Naive B cell (primary cell): ENCODE data around the gene DISC1. TPM values are rescaled to one million over a fixed set of nuclear protein-coding genes. Genes with fewer than 3 reads are reported as not detected.
"Not testable (repeated sequence)": the region's sequence is repeated elsewhere in the genome, so short reads cannot be mapped to it uniquely, and the experiment has no call there.

ENCODE experiments used
- ATAC-seq, 2 donors: fragments of 150-1000 bp; cut with Tn5 transposase; 2 replicates each; pipeline ENCODE4 v1.10.0; 2021; ENCODE audit warnings: low read depth in 2 of 2, mild to moderate bottlenecking in 2 of 2, moderate library complexity in 2 of 2
- DNase-seq: peaks from one replicate; pipeline ENCODE4 v3.0.0; 2022
- H3K27ac Mint-ChIP-seq, 6 donors: one replicate each; pipeline ENCODE4 v1.8.0; 2020 to 2022; ENCODE audit warnings: mild to moderate bottlenecking in 6 of 6, mixed read lengths in 6 of 6, moderate library complexity in 5 of 6, inconsistent platforms in 2 of 6
- H3K27me3 Mint-ChIP-seq, 3 donors: one replicate each; pipeline ENCODE4 v1.8.0; 2021 to 2022; ENCODE audit warnings: mixed read lengths in 3 of 3, mild to moderate bottlenecking in 1 of 3
- H3K36me3 Mint-ChIP-seq, 2 donors: one replicate each; pipeline ENCODE4 v1.8.0; 2020 to 2022; ENCODE audit warnings: mixed read lengths in 2 of 2, inconsistent platforms in 1 of 2, mild to moderate bottlenecking in 1 of 2
- H3K4me1 Mint-ChIP-seq, 3 donors: one replicate each; pipeline ENCODE4 v1.8.0; 2020 to 2022; ENCODE audit warnings: mixed read lengths in 3 of 3, inconsistent platforms in 1 of 3, mild to moderate bottlenecking in 1 of 3, moderate library complexity in 1 of 3
- H3K4me3 Mint-ChIP-seq, 8 donors: one replicate each; pipeline ENCODE4 v1.8.0; 2020 to 2022; ENCODE audit warnings: mild to moderate bottlenecking in 8 of 8, mixed read lengths in 8 of 8, moderate library complexity in 8 of 8, inconsistent platforms in 2 of 8
- H3K9me3 Mint-ChIP-seq, 7 donors: one replicate each; pipeline ENCODE4 v1.8.0; 2020 to 2022; ENCODE audit warnings: mixed read lengths in 7 of 7, mild to moderate bottlenecking in 5 of 7, inconsistent platforms in 2 of 7, moderate library complexity in 1 of 7
- polyA plus RNA-seq, 6 donors: library from polyadenylated mRNA; unstranded; fragments of 300-500 nt; fragmentation: Illumina TruSeq; gene quantifications; one replicate each; pipeline ENCODE4 v1.2.3, GENCODE V29; 2021; ENCODE audit warnings: low read depth in 6 of 6

Gene DISC1
- polyA plus RNA-seq, 6 donors from 2014 or later: 1.3 to 2.2 (median 2.1) TPM; not detected in 1

- DNase-seq (no peak), ATAC-seq (no peak)
- H3K27me3 Mint-ChIP-seq: no peaks in the 10 kb centered on the region
- H3K4me1 Mint-ChIP-seq: peaks cover 0 to 4% (median 0%) of the 10 kb centered on the region in 3 donors
- peaks cover 0 to 24% of the 10 kb centered on the region in 2 donors for H3K36me3 Mint-ChIP-seq
- H3K4me3 Mint-ChIP-seq: no peak overlapping the region
- no peaks in the 10 kb centered on the region for H3K9me3 Mint-ChIP-seq
- H3K27ac Mint-ChIP-seq: no peak overlapping the region
Observed at GRCh38 chr1:231770506-231771175, 144.1 kb downstream of the DISC1 start.

- Mint-ChIP-seq H3K27me3 (no peaks in the 10 kb centered on the region), H3K4me1 (peaks cover 5 to 12% (median 5%) of the 10 kb centered on the region in 3 donors), H3K9me3 (no peaks in the 10 kb centered on the region), H3K4me3 (no peak overlapping the region), H3K27ac (no peak overlapping the region), H3K36me3 (peaks cover 0 to 24% of the 10 kb centered on the region in 2 donors)
- no peak for ATAC-seq
- no peak for DNase-seq
Observed at GRCh38 chr1:231774719-231775335, 148.2 kb downstream of the DISC1 start.

GRCh38 chr1:231776010-231776756 lies 149.6 kb downstream of the DISC1 start:
- Mint-ChIP-seq H3K27me3 (no peaks in the 10 kb centered on the region), H3K4me1 (peaks cover 5 to 12% (median 5%) of the 10 kb centered on the region in 3 donors), H3K36me3 (peaks cover 0 to 21% of the 10 kb centered on the region in 2 donors), H3K9me3 (no peaks in the 10 kb centered on the region), H3K27ac (no peak overlapping the region), H3K4me3 (no peak overlapping the region)
- DNase-seq (no peak), ATAC-seq (no peak)

- H3K27ac Mint-ChIP-seq: peak overlapping the region in 1 of 6 donors; percentile 47
- no peak overlapping the region for H3K4me3 Mint-ChIP-seq
- no peaks in the 10 kb centered on the region for H3K27me3 Mint-ChIP-seq
- ATAC-seq (no peak), DNase-seq (no peak)
- peaks cover 0 to 19% of the 10 kb centered on the region in 2 donors for H3K36me3 Mint-ChIP-seq
- H3K9me3 Mint-ChIP-seq: no peaks in the 10 kb centered on the region
- H3K4me1 Mint-ChIP-seq: peaks cover 9 to 15% (median 9%) of the 10 kb centered on the region in 3 donors
Observed at GRCh38 chr1:231776757-231777062, 150.1 kb downstream of the DISC1 start.

- H3K27ac Mint-ChIP-seq: peak overlapping the region in 1 of 6 donors; percentile 59
- no peak overlapping the region for H3K4me3 Mint-ChIP-seq
- H3K36me3 Mint-ChIP-seq: peaks cover 0 to 12% of the 10 kb centered on the region in 2 donors
- H3K4me1 Mint-ChIP-seq: peaks cover 13 to 22% (median 14%) of the 10 kb centered on the region in 3 donors
- DNase-seq: no peak
- no peaks in the 10 kb centered on the region for H3K9me3 Mint-ChIP-seq
- no peak for ATAC-seq
- H3K27me3 Mint-ChIP-seq: no peaks in the 10 kb centered on the region
Observed at GRCh38 chr1:231778009-231778719, 151.6 kb downstream of the DISC1 start.

- Mint-ChIP-seq H3K27ac (no peak overlapping the region), H3K36me3 (peaks cover 0 to 12% of the 10 kb centered on the region in 2 donors), H3K4me3 (no peak overlapping the region), H3K27me3 (no peaks in the 10 kb centered on the region), H3K9me3 (no peaks in the 10 kb centered on the region), H3K4me1 (peaks cover 13 to 22% (median 14%) of the 10 kb centered on the region in 3 donors)
- ATAC-seq: no peak
- DNase-seq: no peak
Observed at GRCh38 chr1:231779081-231779480, 152.5 kb downstream of the DISC1 start.

- no peak for ATAC-seq
Observed at GRCh38 chr1:231781892-231782291, 155.3 kb downstream of the DISC1 start.

GRCh38 chr1:231785073-231785472 lies 158.5 kb downstream of the DISC1 start:
- not testable (repeated sequence) for H3K27me3 Mint-ChIP-seq, ATAC-seq, H3K9me3 Mint-ChIP-seq, DNase-seq, H3K4me3 Mint-ChIP-seq, H3K36me3 Mint-ChIP-seq
- Mint-ChIP-seq H3K27ac (peak overlapping the region in 1 of 6 donors; percentile 11), H3K4me1 (peaks cover 8 to 12% (median 10%) of the 10 kb centered on the region in 3 donors)

More at GRCh38 chr1:231781892-231782291, 155.3 kb downstream of the DISC1 start:
- H3K9me3 Mint-ChIP-seq: no peaks in the 10 kb centered on the region
- no peak for DNase-seq
- no peak overlapping the region for H3K4me3 Mint-ChIP-seq
- H3K36me3 Mint-ChIP-seq: peaks cover 0 to 4% of the 10 kb centered on the region in 2 donors
- peaks cover 13 to 18% (median 17%) of the 10 kb centered on the region in 3 donors for H3K4me1 Mint-ChIP-seq
- no peak overlapping the region for H3K27ac Mint-ChIP-seq
- H3K27me3 Mint-ChIP-seq: no peaks in the 10 kb centered on the region

- H3K27ac Mint-ChIP-seq: no peak overlapping the region
- H3K4me1 Mint-ChIP-seq: peaks cover 8 to 12% (median 10%) of the 10 kb centered on the region in 3 donors
- no peak overlapping the region for H3K4me3 Mint-ChIP-seq
- ATAC-seq: no peak
- no peaks in the 10 kb centered on the region for H3K27me3 Mint-ChIP-seq
- no peak for DNase-seq
- H3K9me3 Mint-ChIP-seq: peaks cover 0 to 2% (median 0%) of the 10 kb centered on the region in 7 donors
- H3K36me3 Mint-ChIP-seq: peaks cover 4 to 6% of the 10 kb centered on the region in 2 donors
Observed at GRCh38 chr1:231786126-231786525, 159.5 kb downstream of the DISC1 start.

- Mint-ChIP-seq H3K4me1 (no peaks in the 10 kb centered on the region), H3K4me3 (no peak overlapping the region), H3K27ac (no peak overlapping the region), H3K9me3 (peaks cover 0 to 2% (median 0%) of the 10 kb centered on the region in 7 donors), H3K27me3 (no peaks in the 10 kb centered on the region), H3K36me3 (peaks cover 6 to 10% of the 10 kb centered on the region in 2 donors)
- DNase-seq (no peak), ATAC-seq (no peak)
Observed at GRCh38 chr1:231792634-231793033, 166.0 kb downstream of the DISC1 start.

- Mint-ChIP-seq H3K4me3 (no peak overlapping the region), H3K27ac (no peak overlapping the region), H3K9me3 (peaks cover 0 to 2% (median 0%) of the 10 kb centered on the region in 7 donors), H3K27me3 (no peaks in the 10 kb centered on the region), H3K36me3 (peaks cover 0 to 10% of the 10 kb centered on the region in 2 donors), H3K4me1 (no peaks in the 10 kb centered on the region)
- DNase-seq (no peak), ATAC-seq (no peak)
Observed at GRCh38 chr1:231793893-231794292, 167.3 kb downstream of the DISC1 start.

- peaks cover 0 to 5% (median 0%) of the 10 kb centered on the region in 7 donors for H3K9me3 Mint-ChIP-seq
- no peak overlapping the region for H3K27ac Mint-ChIP-seq
- ATAC-seq: no peak
- peaks cover 0 to 5% (median 0%) of the 10 kb centered on the region in 3 donors for H3K4me1 Mint-ChIP-seq
- DNase-seq: no peak
- H3K4me3 Mint-ChIP-seq: no peak overlapping the region
- peaks cover 9 to 10% of the 10 kb centered on the region in 2 donors for H3K36me3 Mint-ChIP-seq
- no peaks in the 10 kb centered on the region for H3K27me3 Mint-ChIP-seq
Observed at GRCh38 chr1:231796141-231796540, 169.6 kb downstream of the DISC1 start.

- Mint-ChIP-seq H3K27ac (peak overlapping the region in 1 of 6 donors; percentile 81), H3K4me1 (peaks cover 0 to 5% (median 0%) of the 10 kb centered on the region in 3 donors), H3K27me3 (no peaks in the 10 kb centered on the region), H3K9me3 (peaks cover 0 to 5% (median 0%) of the 10 kb centered on the region in 7 donors), H3K4me3 (no peak overlapping the region), H3K36me3 (peaks cover 9 to 15% of the 10 kb centered on the region in 2 donors)
- no peak for DNase-seq
- ATAC-seq: no peak
Observed at GRCh38 chr1:231799363-231799986, 172.9 kb downstream of the DISC1 start.
